GM12891 (cell line): Measurements from ENCODE around the gene UBE3D.

Experiments used
- DNase-seq: peaks from one replicate; pipeline ENCODE4 v3.0.0; 2011; ENCODE audit warnings: low spot score; ENCODE audit not compliant: insufficient read length
- FAIRE-seq: peaks from 2 replicates; lab custom pipeline; 2011; peaks lifted over from hg19 to GRCh38; lab: Jason Lieb, UNC
- PAX5 ChIP-seq: IDR thresholded peaks from 2 replicates; pipeline ENCODE4 v1.6.1; 2011; ENCODE audit warnings: low read length, moderate library complexity, mild to moderate bottlenecking; ENCODE audit not compliant: insufficient read depth, severe bottlenecking
- POLR2A ChIP-seq: IDR thresholded peaks from 2 replicates; pipeline ENCODE4 v1.6.1; 2011; ENCODE audit warnings: low read depth, low read length, control low read depth
- POLR2AphosphoS5 ChIP-seq: IDR thresholded peaks from 2 replicates; pipeline ENCODE4 v1.6.1; 2011; ENCODE audit warnings: low read depth, low read length, control low read depth
- POU2F2 ChIP-seq: IDR thresholded peaks from 2 replicates; pipeline ENCODE4 v1.6.1; 2011; ENCODE audit warnings: low read depth, mild to moderate bottlenecking, control low read depth, low read length, moderate library complexity
- SPI1 ChIP-seq: IDR thresholded peaks from 2 replicates; pipeline ENCODE4 v1.6.1; 2011; ENCODE audit warnings: low read depth, low read length, control low read depth
- TAF1 ChIP-seq: IDR thresholded peaks from 2 replicates; pipeline ENCODE4 v1.6.1; 2011; ENCODE audit warnings: low read depth, low read length, control low read depth

UBE3D gene

DNA sequence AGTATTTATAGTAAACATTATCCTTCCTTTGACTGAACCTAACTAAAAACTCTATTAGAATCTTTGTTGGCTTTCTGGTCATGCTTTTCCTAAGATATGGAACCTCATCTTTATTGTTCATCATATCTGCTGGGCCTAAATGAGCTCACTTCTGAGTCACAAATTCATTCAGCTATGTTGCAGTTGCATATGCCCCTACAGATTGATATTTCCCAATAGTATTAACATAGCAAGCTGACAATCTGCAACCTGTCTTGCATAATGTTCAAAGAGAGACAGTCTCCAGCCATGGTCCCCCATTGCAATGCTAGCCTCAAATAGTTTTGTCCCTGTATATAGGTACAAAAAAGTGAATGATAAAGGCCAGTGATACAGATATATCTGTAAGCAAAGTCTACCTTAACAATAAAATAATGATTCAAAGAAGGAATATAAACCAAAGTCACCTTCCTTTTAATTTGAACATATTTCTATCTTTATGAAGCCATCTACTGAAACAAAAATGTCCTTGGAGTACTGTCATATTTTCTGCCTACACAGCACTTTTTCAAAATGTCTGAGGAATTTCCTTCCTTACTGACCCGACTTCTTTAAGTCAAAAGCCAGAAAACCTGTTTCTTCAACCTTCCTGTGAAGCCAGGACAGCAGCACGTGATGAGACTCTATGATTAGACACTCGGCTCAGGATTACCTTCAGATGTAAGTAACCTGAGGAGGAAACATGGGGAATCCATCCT is 140.7 kb downstream of the UBE3D start:
- DNase-seq (no peak), FAIRE-seq (no peak)
- no peak for TF ChIP-seq POLR2A

DNA sequence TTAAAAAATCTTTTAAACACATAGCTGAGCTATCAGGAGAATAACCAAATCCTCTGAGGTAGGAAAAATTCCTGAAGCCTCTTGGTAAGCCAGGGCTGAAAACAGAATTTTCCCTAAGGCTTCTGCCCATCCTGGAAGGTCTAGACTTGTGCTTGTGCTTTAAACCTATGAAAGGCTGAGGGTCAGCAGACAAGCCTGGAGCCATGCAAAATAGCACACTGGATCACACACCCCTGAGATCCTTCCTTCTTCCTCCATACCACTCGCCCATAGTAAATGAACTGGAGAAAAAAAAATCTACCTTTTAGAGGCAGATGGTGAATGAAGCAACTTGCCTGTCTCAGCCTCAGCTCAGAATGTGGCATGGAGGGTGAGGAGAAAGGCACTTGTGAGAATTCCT is 144.4 kb downstream of the UBE3D start:
- FAIRE-seq: no peak
- DNase-seq: no peak
- TF ChIP-seq POU2F2: no peak
- TF ChIP-seq SPI1: no peak
- no peak for TF ChIP-seq TAF1
- TF ChIP-seq POLR2A: no peak
- TF ChIP-seq POLR2AphosphoS5: no peak
- TF ChIP-seq PAX5: no peak

DNA sequence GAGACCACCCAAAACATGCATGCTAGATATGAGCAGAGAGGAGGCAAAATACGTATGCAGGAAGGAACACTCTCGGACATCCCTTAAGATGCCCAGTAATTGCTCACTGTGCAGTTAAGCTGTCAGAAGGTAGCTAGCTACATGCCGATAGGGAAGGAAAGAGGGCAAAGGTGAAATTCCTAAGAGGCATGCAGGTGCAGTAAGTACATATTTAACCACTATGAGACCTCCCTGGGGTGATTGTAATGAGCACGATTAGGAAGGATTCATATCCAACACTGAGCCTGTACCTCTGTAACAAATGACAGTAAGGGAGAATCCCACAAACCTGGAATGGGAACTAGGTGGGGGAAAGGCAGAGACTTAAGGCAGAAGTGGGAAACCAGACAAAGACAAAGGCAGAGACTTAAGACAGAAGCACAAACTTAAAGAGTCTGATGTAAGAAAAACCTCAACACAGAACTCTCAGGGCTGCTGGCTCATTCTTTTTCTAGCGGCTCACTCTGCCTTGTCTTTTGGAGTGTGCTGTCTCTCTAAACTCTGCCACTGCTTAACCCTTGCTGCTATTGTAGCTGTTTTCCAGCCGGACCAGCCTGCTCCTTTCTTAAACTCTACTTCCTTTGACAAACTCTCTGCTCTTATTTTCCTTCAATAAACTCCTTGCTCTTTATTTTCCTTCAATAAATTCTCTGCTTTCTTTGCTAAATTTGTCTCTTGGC is 148.1 kb downstream of the UBE3D start:
- TF ChIP-seq TAF1 (no peak), POLR2AphosphoS5 (no peak), PAX5 (no peak), POLR2A (no peak), POU2F2 (no peak), SPI1 (no peak)
- no peak for FAIRE-seq
- DNase-seq: no peak

DNA sequence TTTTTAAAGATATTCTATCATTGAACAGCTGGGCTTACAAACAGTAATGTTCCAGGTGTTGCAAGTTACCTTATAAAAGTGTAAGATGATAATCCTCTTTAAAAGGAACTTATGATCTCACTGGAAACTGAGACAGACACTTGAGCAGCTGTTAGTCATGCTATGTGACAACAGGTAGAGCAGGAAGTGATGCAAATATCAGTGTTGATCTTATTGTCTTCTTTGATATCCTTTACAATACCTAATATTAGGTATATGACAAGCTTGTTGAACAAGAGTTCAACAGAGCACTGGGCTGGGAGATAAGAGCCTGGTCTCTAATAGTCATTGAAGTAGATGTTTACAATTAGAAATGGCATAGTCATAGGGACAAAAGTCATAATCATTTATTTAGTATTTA is 150.0 kb downstream of the UBE3D start:
- TF ChIP-seq POU2F2 (no peak), POLR2A (no peak), POLR2AphosphoS5 (no peak), TAF1 (no peak), SPI1 (no peak), PAX5 (no peak)
- DNase-seq: no peak
- no peak for FAIRE-seq

DNA sequence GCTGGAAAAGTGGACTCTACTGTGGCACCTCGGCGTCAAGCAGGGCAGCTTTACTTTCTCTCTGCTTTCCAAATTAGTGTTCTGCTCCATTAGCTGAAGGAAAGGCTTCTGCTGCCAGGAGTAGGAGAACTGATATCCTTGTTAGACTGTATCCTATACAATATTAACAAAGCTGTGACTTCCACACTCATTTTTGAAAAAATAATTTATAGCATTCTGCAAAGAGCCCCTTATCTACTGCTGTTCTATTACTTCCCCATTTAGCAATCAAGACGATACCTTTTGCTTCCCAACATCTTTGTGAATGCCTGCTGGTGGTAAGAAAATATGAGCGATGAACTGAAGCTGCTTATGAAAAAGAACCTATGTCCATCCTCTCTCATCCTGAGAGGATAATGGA is 151.1 kb downstream of the UBE3D start:
- DNase-seq (no peak), FAIRE-seq (no peak)
- TF ChIP-seq POLR2AphosphoS5 (no peak), POU2F2 (no peak), TAF1 (no peak), SPI1 (no peak), POLR2A (no peak), PAX5 (no peak)

DNA sequence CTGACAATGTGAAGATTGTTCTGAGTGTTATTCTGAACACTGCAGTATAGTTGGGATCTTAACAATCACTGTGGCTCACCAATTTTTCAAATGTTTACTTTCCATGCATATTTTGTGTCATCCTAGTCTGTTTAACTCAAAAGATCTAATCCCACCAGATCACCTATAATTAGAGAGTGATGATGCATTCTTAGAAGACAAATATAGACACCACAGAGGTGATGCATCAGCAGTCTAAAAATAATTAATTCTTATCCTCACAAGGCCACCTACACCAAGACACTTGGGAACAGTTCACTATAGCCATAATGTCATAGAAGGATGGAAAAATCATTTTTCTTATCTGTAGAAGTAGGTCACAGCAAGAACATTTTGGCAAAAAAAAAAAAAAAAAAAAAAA is 154.8 kb downstream of the UBE3D start:
- DNase-seq: no peak
- no peak for FAIRE-seq
- no peak for TF ChIP-seq POLR2AphosphoS5
- TF ChIP-seq PAX5: no peak
- TF ChIP-seq TAF1: no peak
- TF ChIP-seq SPI1: no peak
- no peak for TF ChIP-seq POU2F2
- no peak for TF ChIP-seq POLR2A

DNA sequence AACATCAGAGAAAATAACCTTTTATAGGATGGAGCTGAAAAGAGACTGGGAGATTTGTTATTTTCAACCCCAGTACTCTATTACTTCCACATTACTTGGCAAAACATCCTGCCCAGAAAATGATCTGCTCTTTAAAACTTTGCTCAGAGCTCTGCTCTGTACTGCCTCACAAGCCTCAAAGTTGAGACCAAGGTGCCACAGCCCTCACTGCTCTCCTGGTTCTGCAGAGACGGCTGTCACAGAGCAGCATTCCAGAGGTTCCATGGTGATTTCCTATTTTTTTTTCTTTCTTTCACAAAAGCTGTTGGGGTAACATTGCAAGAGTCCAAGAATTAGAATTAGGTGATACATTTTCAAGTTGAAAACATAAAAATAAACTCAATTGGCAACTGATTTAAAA is 155.2 kb downstream of the UBE3D start:
- TF ChIP-seq POLR2AphosphoS5 (no peak), POU2F2 (no peak), TAF1 (no peak), SPI1 (no peak), PAX5 (no peak), POLR2A (no peak)
- FAIRE-seq (no peak), DNase-seq (no peak)

DNA sequence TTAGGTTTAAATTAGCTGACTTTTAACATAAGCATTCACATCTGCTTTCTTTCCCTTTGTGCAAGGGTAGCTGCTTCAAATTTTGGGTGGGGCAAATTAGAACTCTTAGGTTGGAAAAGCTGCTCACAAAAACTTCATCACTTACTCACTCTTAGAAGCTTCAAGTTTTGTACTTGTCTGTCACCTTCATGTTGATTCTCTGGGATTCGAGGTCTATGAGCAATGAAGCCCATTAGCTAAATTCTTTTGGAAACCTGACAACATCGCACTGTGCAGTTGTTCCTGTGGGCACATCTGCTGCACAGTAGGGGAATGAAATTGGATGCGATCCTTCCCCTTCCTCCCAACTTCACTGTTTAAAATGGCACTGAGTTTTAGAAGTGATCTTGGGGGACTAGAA is 156.1 kb downstream of the UBE3D start:
- no peak for FAIRE-seq

DNA sequence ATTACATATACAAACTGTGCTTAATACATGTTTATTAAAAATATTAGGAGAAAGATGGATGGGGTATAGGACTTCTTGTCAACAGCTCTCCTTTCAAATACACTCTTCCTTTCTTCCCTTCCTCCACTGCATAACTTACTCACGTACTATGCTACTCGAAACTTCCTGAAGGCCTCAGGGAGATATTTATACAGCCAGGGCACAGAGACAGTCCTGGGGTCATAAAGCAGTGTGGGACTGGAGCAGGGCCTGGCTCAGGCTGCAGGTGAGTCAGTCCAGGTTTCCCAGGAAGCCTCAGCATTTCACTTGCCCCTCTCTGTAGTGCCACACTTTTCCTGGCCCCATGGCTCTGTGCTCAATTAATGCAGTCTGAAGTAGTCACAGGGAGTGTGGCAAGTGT is 157.0 kb downstream of the UBE3D start:
- TF ChIP-seq POLR2AphosphoS5 (no peak), POU2F2 (no peak), PAX5 (no peak), POLR2A (no peak), SPI1 (no peak), TAF1 (no peak)
- no peak for FAIRE-seq
- DNase-seq: no peak

More for the DNA sequence above, 156.1 kb downstream of the UBE3D start:
- no peak for DNase-seq
- TF ChIP-seq PAX5: no peak
- TF ChIP-seq TAF1: no peak
- TF ChIP-seq SPI1: no peak
- TF ChIP-seq POLR2A: no peak
- TF ChIP-seq POLR2AphosphoS5: no peak
- TF ChIP-seq POU2F2: no peak

DNA sequence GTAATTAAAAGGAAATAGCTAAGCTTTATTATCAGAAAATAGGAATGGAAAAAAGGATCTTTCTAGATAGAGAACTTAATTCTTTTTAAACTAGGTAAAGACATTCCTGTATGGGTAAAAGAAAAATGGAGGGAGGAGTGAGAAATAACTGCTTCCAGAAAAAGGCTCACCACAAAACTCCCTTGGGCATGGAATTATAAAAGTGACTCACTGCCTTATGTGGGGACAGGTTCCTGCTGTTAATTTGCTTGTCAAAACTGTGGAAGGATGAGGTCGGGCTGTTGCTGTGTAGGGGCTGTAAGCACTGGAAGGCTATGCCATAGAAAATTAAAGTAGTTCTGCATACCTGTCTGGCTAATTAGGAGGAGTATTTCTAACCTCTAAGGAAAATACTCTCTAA is 158.7 kb downstream of the UBE3D start:
- TF ChIP-seq POLR2AphosphoS5 (no peak), POU2F2 (no peak), POLR2A (no peak), SPI1 (no peak), TAF1 (no peak), PAX5 (no peak)
- DNase-seq: no peak
- FAIRE-seq: no peak
